HepG2 (cell line): Measurements from ENCODE around the gene PROC. TPM values are rescaled to one million over a fixed set of nuclear protein-coding genes. Genes with fewer than 3 reads are reported as not detected.

Experiments
- BCL3 ChIP-seq: sonication (generic); formaldehyde crosslinking; IDR thresholded peaks from 2 replicates; pipeline ENCODE4 v1.5.1; 2020; ENCODE audit warnings: mild to moderate bottlenecking, missing genetic modification reagents, moderate library complexity
- FOXP4 ChIP-seq: sonication (generic); formaldehyde crosslinking; IDR thresholded peaks from 2 replicates; pipeline ENCODE4 v1.4.0; 2020; ENCODE audit warnings: missing genetic modification reagents
- HOXA7 ChIP-seq: sonication (generic); formaldehyde crosslinking; IDR thresholded peaks from 2 replicates; pipeline ENCODE4 v1.8.1; 2022; ENCODE audit warnings: mild to moderate bottlenecking, missing genetic modification reagents, moderate library complexity
- NFYB ChIP-seq: sonication (generic); formaldehyde crosslinking; IDR thresholded peaks from 2 replicates; pipeline ENCODE4 v1.4.0; 2020; ENCODE audit warnings: missing genetic modification reagents
- NR2F2 ChIP-seq: IDR thresholded peaks from 2 replicates; pipeline ENCODE4 v1.6.1; 2012; ENCODE audit warnings: low read depth, inconsistent platforms, borderline replicate concordance
- POLR2G ChIP-seq: fragments of 200-400 bp; formaldehyde crosslinking; IDR thresholded peaks from 2 replicates; pipeline ENCODE4 v1.6.1; 2018; ENCODE audit warnings: mild to moderate bottlenecking, low read depth, low read length, moderate library complexity
- RCOR2 ChIP-seq: IDR thresholded peaks from 2 replicates; pipeline ENCODE4 v1.6.1; 2016; ENCODE audit warnings: missing biosample characterization, missing genetic modification reagents
- SAFB2 ChIP-seq: sonication (generic); formaldehyde crosslinking; IDR thresholded peaks from 2 replicates; pipeline ENCODE4 v1.5.1; 2020; ENCODE audit warnings: missing genetic modification reagents, low read depth, mild to moderate bottlenecking, borderline replicate concordance
- SNAPC4 ChIP-seq: sonication (generic); formaldehyde crosslinking; IDR thresholded peaks from 2 replicates; pipeline ENCODE4 v1.4.0; 2020; ENCODE audit warnings: mild to moderate bottlenecking, missing genetic modification reagents
- TRAFD1 ChIP-seq: sonication (generic); formaldehyde crosslinking; IDR thresholded peaks from 2 replicates; pipeline ENCODE4 v1.5.1; 2020; ENCODE audit warnings: missing genetic modification reagents, mild to moderate bottlenecking, borderline replicate concordance
- ZFP90 ChIP-seq: sonication (generic); formaldehyde crosslinking; IDR thresholded peaks from 2 replicates; pipeline ENCODE4 v1.8.0; 2022; ENCODE audit warnings: missing genetic modification reagents, mild to moderate bottlenecking, inconsistent platforms, borderline replicate concordance
- ZNF639 ChIP-seq: conservative IDR thresholded peaks from 2 replicates; pipeline ENCODE4 v1.6.1; 2018; ENCODE audit warnings: missing genetic modification reagents
- ZNF670 ChIP-seq: sonication (generic); formaldehyde crosslinking; IDR thresholded peaks from 2 replicates; pipeline ENCODE4 v1.8.0; 2022; ENCODE audit warnings: mild to moderate bottlenecking, missing genetic modification reagents, borderline replicate concordance
- ZNF766 ChIP-seq: sonication (generic); formaldehyde crosslinking; IDR thresholded peaks from 2 replicates; pipeline ENCODE4 v1.5.0; 2020; ENCODE audit warnings: missing genetic modification reagents, borderline replicate concordance
- polyA plus RNA-seq, 8 experiments: library from polyadenylated mRNA; depleted of rRNA in 3 of 8; stranded (reverse) in 7 of 8; unstranded in 1 of 8; fragments of >200 nt; fragmentation: Illumina TruSeq in 4 of 8; extraction: Trizol in 4 of 8; gene quantifications; 2 replicates each; pipeline versions ENCODE4 v1.2.1 to v1.2.3, GENCODE V29; 2011 to 2016; ENCODE audit warnings: low read depth in 4 of 8, missing spikeins in 1 of 8, mixed read lengths in 1 of 8; ENCODE audit not compliant: insufficient read depth in 1 of 8
- total RNA-seq, 5 experiments: library from RNA; depleted of rRNA; stranded (reverse); fragments of >200 nt; fragmentation: Illumina TruSeq; extraction: Trizol; gene quantifications; 2 replicates each; pipeline ENCODE4 v1.2.3, GENCODE V29; 2016; ENCODE audit warnings: low read depth in 1 of 5

PROC gene
- total and polyA plus RNA-seq, 2 of the 13 experiments (the other 11 are each of a cell fraction or from before 2014, with no cell fraction given), result 134 to 185 TPM

- peak; percentile 89 for TF ChIP-seq BCL3 (CRISPR knock-in tag)
- TF ChIP-seq POLR2G, result peak; percentile 84
- no peak; the same call in 1 of the 2 replicates for TF ChIP-seq TRAFD1 (CRISPR knock-in tag)
- TF ChIP-seq ZFP90, result peak; percentile 82; the same call in 1 of the 2 replicates
- TF ChIP-seq NFYB (CRISPR knock-in tag), result peak; percentile 70
- peak; percentile 92; the same call in 1 of the 2 replicates for TF ChIP-seq ZNF670 (CRISPR knock-in tag)
- peak; percentile 84 for TF ChIP-seq FOXP4
- peak; percentile 83 for TF ChIP-seq RCOR2 (CRISPR knock-in tag)
- no peak for TF ChIP-seq HOXA7 (CRISPR knock-in tag)
- no peak for TF ChIP-seq ZNF639 (CRISPR knock-in tag)
- peak; percentile 56; the same call in 1 of the 2 replicates for TF ChIP-seq ZNF766
- no peak for TF ChIP-seq SNAPC4
- no peak; the same call in 1 of the 2 replicates for TF ChIP-seq SAFB2 (CRISPR knock-in tag)
- TF ChIP-seq NR2F2, result peak; percentile 53; the same call in 1 of the 2 replicates
Observed at GRCh38 chr2:127437781-127438726, 19.8 kb downstream of the PROC start (continued).
